Keratinocyte (primary cell): ENCODE data around the gene ZC3H10. TPM values are rescaled to one million over a fixed set of nuclear protein-coding genes. Genes with fewer than 3 reads are reported as not detected.

ENCODE experiments used
- DNase-seq: peaks from one replicate; pipeline ENCODE4 v3.0.0-alpha.2; 2011; ENCODE audit warnings: low read depth, missing footprints, low spot score
- FAIRE-seq: peaks from 2 replicates; lab custom pipeline; 2011; peaks lifted over from hg19 to GRCh38; lab: Jason Lieb, UNC
- H2AFZ ChIP-seq: 2 replicates; pipeline ENCODE4 v1.6.0; 2012; ENCODE audit warnings: low read length, control low read depth, inconsistent platforms; ENCODE audit not compliant: control insufficient read depth
- H3K27ac ChIP-seq: 2 replicates; pipeline ENCODE4 v1.5.1; 2011; ENCODE audit warnings: low read length; ENCODE audit not compliant: control insufficient read depth, insufficient read depth
- H3K27me3 ChIP-seq: 3 replicates; pipeline ENCODE4 v1.6.0; 2011; ENCODE audit warnings: low read length; ENCODE audit not compliant: control insufficient read depth, insufficient read depth; ENCODE audit errors: extremely low read depth
- H3K36me3 ChIP-seq, 2 experiments: 2 replicates in 1 of 2; 3 replicates in 1 of 2; pipeline ENCODE4 v1.5.1; 2011; ENCODE audit warnings: low read length in 2 of 2, mild to moderate bottlenecking in 1 of 2; ENCODE audit not compliant: control insufficient read depth in 2 of 2, insufficient read depth in 2 of 2; ENCODE audit errors: extremely low read depth in 1 of 2
- H3K4me1 ChIP-seq: 3 replicates; pipeline ENCODE4 v1.5.1; 2011; ENCODE audit warnings: low read length; ENCODE audit not compliant: control insufficient read depth, insufficient read depth; ENCODE audit errors: extremely low read depth
- H3K4me2 ChIP-seq: 3 replicates; pipeline ENCODE4 v1.6.0; 2011; ENCODE audit warnings: low read depth, low read length; ENCODE audit not compliant: control insufficient read depth, insufficient read depth; ENCODE audit errors: extremely low read depth
- H3K4me3 ChIP-seq, 3 experiments: fragments of 200-600 bp in 1 of 3; sonication (generic) in 1 of 3; 2 replicates in 2 of 3; 3 replicates in 1 of 3; pipeline ENCODE4 v1.5.1; 2011 to 2016; ENCODE audit warnings: low read length in 3 of 3, mild to moderate bottlenecking in 3 of 3, control low read depth in 2 of 3, inconsistent platforms in 1 of 3, low read depth in 1 of 3, mixed read lengths in 1 of 3, mixed run types in 1 of 3, moderate library complexity in 1 of 3; ENCODE audit not compliant: control insufficient read depth in 2 of 3, insufficient read depth in 2 of 3; ENCODE audit errors: extremely low read depth in 1 of 3
- H3K79me2 ChIP-seq: 2 replicates; pipeline ENCODE4 v1.6.0; 2012; ENCODE audit warnings: low read length; ENCODE audit not compliant: control insufficient read depth, insufficient read depth
- H3K9ac ChIP-seq: 3 replicates; pipeline ENCODE4 v1.6.0; 2011; ENCODE audit warnings: low read length; ENCODE audit not compliant: control insufficient read depth, insufficient read depth; ENCODE audit errors: extremely low read depth
- H3K9me1 ChIP-seq: 3 replicates; pipeline ENCODE4 v1.6.0; 2011; ENCODE audit warnings: low read length; ENCODE audit not compliant: control insufficient read depth, insufficient read depth; ENCODE audit errors: extremely low read depth
- H3K9me3 ChIP-seq: 2 replicates; pipeline ENCODE4 v1.5.1; 2012; ENCODE audit warnings: low read depth, low read length; ENCODE audit not compliant: control insufficient read depth
- H4K20me1 ChIP-seq: 3 replicates; pipeline ENCODE4 v1.6.0; 2011; ENCODE audit warnings: low read length; ENCODE audit not compliant: control insufficient read depth, insufficient read depth; ENCODE audit errors: extremely low read depth
- EZH2 ChIP-seq: IDR thresholded peaks from one replicate; pipeline ENCODE4 v1.6.1; 2012; ENCODE audit warnings: inconsistent platforms, mild to moderate bottlenecking, low read length, moderate library complexity
- dilution Hi-C: fragments of 300-500 bp; cut with MboI; formaldehyde crosslinking; loops from one replicate; pipeline ENCODE4 v1.7.0; 2020; ENCODE audit warnings: low sequenced_read_pairs; ENCODE audit not compliant: extremely low pct_ligation_motif_present
- polyA plus RNA-seq, 5 experiments: library from polyadenylated mRNA; depleted of rRNA in 3 of 5; stranded (reverse) in 3 of 5; stranded (forward) in 1 of 5; unstranded in 1 of 5; fragments of >200 nt; gene quantifications; 1 replicate in 1 of 5; 2 replicates in 3 of 5; 3 replicates in 1 of 5; pipeline versions ENCODE4 v1.2.1 to v1.2.3, GENCODE V29; 2011 to 2012; ENCODE audit warnings: missing spikeins in 2 of 5, low read depth in 1 of 5, low replicate concordance in 1 of 5
- TF ChIP-seq, protein P1 (sequence below), 3 experiments: IDR thresholded peaks in 1 of 3; conservative IDR thresholded peaks in 1 of 3; optimal IDR thresholded peaks in 1 of 3; 2 replicates in 2 of 3; 3 replicates in 1 of 3; pipeline versions ENCODE3 to v1.5.1; 2011; ENCODE audit warnings: low read length in 3 of 3, mild to moderate bottlenecking in 3 of 3, moderate library complexity in 2 of 3, control low read depth in 1 of 3, inconsistent platforms in 1 of 3; ENCODE audit not compliant: insufficient read depth in 2 of 3; ENCODE audit errors: extremely low read depth in 1 of 3

ZC3H10 gene
- polyA plus RNA-seq, 1 donor (not counting 4 experiments of a cell fraction or from before 2014, with no cell fraction given) = 0.85 TPM

DNA sequence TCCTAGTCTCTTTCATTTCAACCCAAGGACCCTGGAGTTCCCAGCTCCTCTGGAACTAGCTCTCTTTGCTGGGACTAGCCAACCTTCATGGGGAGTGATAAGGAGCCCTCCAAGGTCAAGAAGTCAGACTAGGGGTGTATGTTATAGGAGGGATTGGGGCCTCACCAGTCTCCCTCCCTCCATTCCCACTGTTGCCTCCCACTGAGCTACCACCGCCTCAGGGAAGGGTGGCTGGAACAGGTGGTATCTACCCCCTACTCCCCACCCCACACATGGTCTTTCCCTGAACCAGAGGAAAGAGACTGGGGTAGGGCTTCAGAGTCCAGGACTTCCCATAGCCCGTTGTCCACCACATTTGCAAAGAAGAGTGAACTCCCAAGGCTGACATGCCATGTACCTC, 35.7 kb upstream of the ZC3H10 start:
- no peak overlapping the region for H3K4me3 ChIP-seq
- H3K4me1 ChIP-seq = peaks cover 16% of the 10 kb centered on the region
- no peaks in the 10 kb centered on the region for H4K20me1 ChIP-seq
- H3K9me3 ChIP-seq = no peaks in the 10 kb centered on the region
- dilution Hi-C loops = no loop called here
- peaks cover 2 to 9% of the 10 kb centered on the region in 2 experiments for H3K36me3 ChIP-seq
- H3K4me2 ChIP-seq = no peak overlapping the region
- DNase-seq (no peak), FAIRE-seq (no peak)
- H3K79me2 ChIP-seq = no peaks in the 10 kb centered on the region
- H3K9me1 ChIP-seq = no peaks in the 10 kb centered on the region
- H3K27ac ChIP-seq = no peak overlapping the region
- no peak overlapping the region for H2AFZ ChIP-seq
- TF ChIP-seq, protein P1, sequence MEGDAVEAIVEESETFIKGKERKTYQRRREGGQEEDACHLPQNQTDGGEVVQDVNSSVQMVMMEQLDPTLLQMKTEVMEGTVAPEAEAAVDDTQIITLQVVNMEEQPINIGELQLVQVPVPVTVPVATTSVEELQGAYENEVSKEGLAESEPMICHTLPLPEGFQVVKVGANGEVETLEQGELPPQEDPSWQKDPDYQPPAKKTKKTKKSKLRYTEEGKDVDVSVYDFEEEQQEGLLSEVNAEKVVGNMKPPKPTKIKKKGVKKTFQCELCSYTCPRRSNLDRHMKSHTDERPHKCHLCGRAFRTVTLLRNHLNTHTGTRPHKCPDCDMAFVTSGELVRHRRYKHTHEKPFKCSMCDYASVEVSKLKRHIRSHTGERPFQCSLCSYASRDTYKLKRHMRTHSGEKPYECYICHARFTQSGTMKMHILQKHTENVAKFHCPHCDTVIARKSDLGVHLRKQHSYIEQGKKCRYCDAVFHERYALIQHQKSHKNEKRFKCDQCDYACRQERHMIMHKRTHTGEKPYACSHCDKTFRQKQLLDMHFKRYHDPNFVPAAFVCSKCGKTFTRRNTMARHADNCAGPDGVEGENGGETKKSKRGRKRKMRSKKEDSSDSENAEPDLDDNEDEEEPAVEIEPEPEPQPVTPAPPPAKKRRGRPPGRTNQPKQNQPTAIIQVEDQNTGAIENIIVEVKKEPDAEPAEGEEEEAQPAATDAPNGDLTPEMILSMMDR (optimal IDR thresholded peaks at IDR 0.05 in 1 of 3, IDR thresholded peaks at IDR 0.05 in 1 of 3, conservative IDR thresholded peaks at IDR 0.05 in 1 of 3; ENCODE audit: extremely low read depth in 1 of 3, insufficient read depth in 2 of 3, low read length in 3 of 3) = no peak
- TF ChIP-seq EZH2 = no peak
- H3K27me3 ChIP-seq = no peaks in the 10 kb centered on the region
- H3K9ac ChIP-seq = no peak overlapping the region

DNA sequence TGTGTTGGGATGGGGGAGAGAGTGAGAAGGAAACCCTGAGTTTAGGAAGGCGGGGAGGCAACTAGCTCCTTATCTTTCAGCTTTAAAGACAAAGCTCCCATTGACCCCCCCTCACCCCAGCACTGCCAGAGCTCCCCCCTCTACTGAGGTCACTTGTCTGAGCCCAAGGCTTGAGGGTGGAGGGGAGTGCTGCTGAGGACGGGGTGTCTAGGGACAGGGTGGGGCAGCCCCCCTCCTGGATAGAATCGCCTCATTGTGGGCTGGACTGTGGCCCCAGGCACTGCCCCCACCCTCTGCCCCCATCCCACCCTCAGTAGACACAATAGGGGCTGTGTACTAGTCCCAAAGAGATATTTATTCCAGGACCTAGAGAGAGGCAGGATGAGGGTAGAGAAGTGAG, 35.1 kb upstream of the ZC3H10 start:
- Histone ChIP-seq H3K27me3 (no peaks in the 10 kb centered on the region), H3K9me1 (no peaks in the 10 kb centered on the region), H3K79me2 (no peaks in the 10 kb centered on the region), H3K9me3 (no peaks in the 10 kb centered on the region), H3K4me3 (no peak overlapping the region), H4K20me1 (no peaks in the 10 kb centered on the region), H3K27ac (no peak overlapping the region), H3K9ac (no peak overlapping the region), H2AFZ (no peak overlapping the region), H3K4me2 (no peak overlapping the region), H3K36me3 (peaks cover 4 to 11% of the 10 kb centered on the region in 2 experiments), H3K4me1 (peaks cover 16% of the 10 kb centered on the region)
- dilution Hi-C loops = no loop called here
- no peak for TF ChIP-seq EZH2
- TF ChIP-seq, protein P1 (optimal IDR thresholded peaks at IDR 0.05 in 1 of 3, IDR thresholded peaks at IDR 0.05 in 1 of 3, conservative IDR thresholded peaks at IDR 0.05 in 1 of 3; ENCODE audit: extremely low read depth in 1 of 3, insufficient read depth in 2 of 3, low read length in 3 of 3) = no peak
- DNase-seq (no peak), FAIRE-seq (no peak)
